Mesodermal cell (in vitro differentiated cells): ENCODE results near the gene FDXR.

Source experiments
- H3K27ac ChIP-seq: 2 replicates; pipeline ENCODE4 v1.7.0; 2013; ENCODE audit warnings: mild to moderate bottlenecking, low read depth, low read length, moderate library complexity; ENCODE audit not compliant: severe bottlenecking
- H3K36me3 ChIP-seq: 2 replicates; pipeline ENCODE4 v1.7.1; 2013; ENCODE audit warnings: mild to moderate bottlenecking, low read length, moderate library complexity; ENCODE audit not compliant: control insufficient read depth, insufficient read depth
- H3K4me1 ChIP-seq: one replicate; pipeline ENCODE4 v1.7.1; 2013; ENCODE audit warnings: mild to moderate bottlenecking, low read length; ENCODE audit not compliant: insufficient read depth, control insufficient read depth, poor library complexity, severe bottlenecking
- H3K4me3 ChIP-seq: 2 replicates; pipeline ENCODE4 v1.7.0; 2013; ENCODE audit warnings: low read length, control low read depth, mild to moderate bottlenecking; ENCODE audit not compliant: insufficient read depth, poor library complexity, severe bottlenecking; ENCODE audit errors: extremely low read depth
- H3K9me3 ChIP-seq: 2 replicates; pipeline ENCODE4 v1.7.1; 2013; ENCODE audit warnings: mild to moderate bottlenecking, low read length, moderate library complexity; ENCODE audit not compliant: control insufficient read depth
- WGBS, 2 experiments: methylation state at CpG; one replicate each; pipeline ENCODE4 v1.1.5; 2013; ENCODE audit warnings: missing lambda C conversion rate in 2 of 2; ENCODE audit not compliant: insufficient coverage in 2 of 2; 5-methylcytosine and 5-hydroxymethylcytosine counted together

Gene FDXR

DNA sequence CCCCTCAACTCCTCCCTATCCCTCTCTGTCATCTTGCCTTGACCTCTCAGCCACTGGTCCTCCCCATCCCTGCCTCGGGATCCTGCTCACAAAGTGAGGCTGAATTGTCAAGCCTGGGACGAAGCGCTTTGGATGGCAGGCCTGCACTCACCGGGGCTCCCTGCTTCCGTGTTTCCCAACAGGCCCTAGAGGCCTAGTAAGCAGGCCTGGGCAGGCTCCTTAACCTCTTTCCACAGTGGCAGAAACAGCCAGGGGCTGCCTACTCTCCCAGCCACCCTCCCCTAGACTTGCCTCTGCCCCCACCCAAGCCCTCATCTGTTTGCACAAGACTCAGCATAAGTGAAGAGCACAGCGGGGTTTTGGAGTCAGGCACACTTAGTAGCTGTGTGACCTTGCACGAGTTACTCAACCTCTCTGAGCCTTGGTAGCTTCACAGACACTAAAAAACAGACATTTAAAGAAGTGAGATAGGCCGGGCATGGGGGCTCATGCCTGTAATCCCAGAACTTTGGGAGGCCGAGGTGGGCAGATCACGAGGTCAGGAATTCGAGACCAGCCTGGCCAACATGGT is 25.7 kb upstream of the FDXR start:
- no peak overlapping the region for H3K4me3 ChIP-seq
- WGBS, 2 experiments, result 83 to 87% methylated on average over 10 to 11 of the region's 11 CpGs
- no peaks in the 10 kb centered on the region for H3K9me3 ChIP-seq
- no peaks in the 10 kb centered on the region for H3K36me3 ChIP-seq
- no peaks in the 10 kb centered on the region for H3K4me1 ChIP-seq
- H3K27ac ChIP-seq, result no peak overlapping the region

DNA sequence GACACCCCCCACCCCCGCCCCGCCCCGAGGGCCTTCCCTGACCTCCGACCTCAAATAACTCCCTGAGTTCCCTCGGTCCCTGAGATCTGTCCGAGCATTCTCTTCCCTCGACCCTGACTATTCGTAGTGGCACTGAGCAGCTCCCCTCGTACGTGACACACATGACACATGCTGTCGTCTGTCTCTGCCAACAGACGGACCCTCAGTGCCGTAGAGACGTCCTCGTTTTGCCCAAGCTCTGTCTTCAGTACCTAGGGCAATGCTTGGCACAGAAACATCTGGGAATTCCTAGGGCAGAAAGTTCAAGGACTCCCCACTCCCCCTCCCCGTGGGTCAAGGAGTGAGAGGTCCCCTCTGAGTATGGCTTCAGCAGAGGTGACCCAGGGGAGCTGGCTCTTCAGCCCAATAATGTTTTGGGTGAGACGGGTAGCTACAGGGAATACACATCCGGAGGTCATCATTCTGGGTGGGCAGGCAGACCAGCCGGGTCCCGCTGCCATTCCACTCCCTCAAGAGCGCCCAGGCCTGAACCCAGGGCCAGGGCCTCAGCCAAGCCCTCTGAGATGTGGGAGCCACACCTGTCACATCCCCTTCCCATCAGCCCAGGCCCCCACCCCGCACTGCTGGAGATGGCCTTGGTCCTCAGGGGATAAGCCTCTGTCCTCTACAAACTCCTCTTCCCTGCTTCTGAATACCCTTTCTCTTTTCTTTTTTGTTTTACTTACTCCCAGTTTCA is 21.3 kb upstream of the FDXR start:
- H3K36me3 ChIP-seq, result no peaks in the 10 kb centered on the region
- H3K4me3 ChIP-seq, result peak overlapping the region; percentile 31
- no peaks in the 10 kb centered on the region for H3K9me3 ChIP-seq
- H3K27ac ChIP-seq, result no peak overlapping the region
- H3K4me1 ChIP-seq, result no peaks in the 10 kb centered on the region
- 32 to 37% methylated on average over 17 to 20 of the region's 22 CpGs for WGBS, 2 experiments

DNA sequence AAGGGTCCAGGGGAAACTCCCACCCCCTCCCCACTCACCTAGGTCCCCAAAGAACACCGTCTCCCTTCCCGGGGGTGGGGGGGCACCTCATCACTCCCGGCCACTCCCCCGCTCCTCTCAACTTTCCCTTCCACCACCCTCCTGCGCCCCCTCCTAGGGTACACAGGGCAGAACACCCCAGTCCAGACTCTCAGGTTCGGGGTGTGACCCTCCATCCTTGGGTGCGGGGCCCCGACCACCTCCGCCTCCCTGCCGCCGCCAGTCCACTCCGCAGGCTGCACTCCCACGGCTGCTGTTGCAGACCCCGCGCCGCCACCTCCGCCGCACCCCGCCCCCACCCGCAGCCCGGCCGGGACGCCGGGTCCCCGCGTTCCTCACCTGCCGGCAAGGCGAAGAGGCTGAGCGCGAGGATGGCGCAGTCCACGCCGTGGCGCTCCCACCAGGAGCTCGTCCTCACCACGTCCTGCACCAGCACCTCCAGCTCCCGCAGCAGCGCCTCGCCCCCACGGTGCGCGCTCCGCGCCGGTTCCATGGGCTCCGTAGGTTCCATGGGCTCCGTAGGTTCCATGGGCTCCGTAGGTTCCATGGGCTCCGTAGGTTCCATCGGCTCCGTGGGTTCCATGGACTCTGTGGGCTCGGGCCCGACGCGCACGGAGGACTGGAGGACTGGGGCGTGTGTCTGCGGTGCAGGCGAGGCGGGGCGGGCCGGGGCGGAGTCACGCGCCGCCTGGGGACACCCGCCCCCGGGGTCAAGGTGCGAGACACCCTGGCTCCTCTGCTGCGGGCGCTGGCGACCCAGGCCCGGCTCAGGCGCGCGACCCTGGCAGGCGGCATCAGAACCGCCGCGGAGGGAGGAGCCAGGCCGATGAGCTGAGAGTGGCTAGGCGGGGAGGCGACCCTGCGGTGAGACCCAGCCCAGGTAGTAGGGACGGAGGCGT is 20.4 kb upstream of the FDXR start, which contains the start of gene FADS6:
Gene FADS6, minus strand, starts transcription at position 660 of the 938 bp plus-strand sequence. Its CDS starts 38 bp downstream, at position 622.
- WGBS, 2 experiments, result 8 to 11% methylated on average over 59 to 73 of the region's 86 CpGs
- no peaks in the 10 kb centered on the region for H3K36me3 ChIP-seq
- H3K4me3 ChIP-seq, result peak within 1 kb of the TSS; percentile 31
- H3K27ac ChIP-seq, result no peak within 1 kb of the TSS
- no peaks in the 10 kb centered on the region for H3K4me1 ChIP-seq
- H3K9me3 ChIP-seq, result no peaks in the 10 kb centered on the region

DNA sequence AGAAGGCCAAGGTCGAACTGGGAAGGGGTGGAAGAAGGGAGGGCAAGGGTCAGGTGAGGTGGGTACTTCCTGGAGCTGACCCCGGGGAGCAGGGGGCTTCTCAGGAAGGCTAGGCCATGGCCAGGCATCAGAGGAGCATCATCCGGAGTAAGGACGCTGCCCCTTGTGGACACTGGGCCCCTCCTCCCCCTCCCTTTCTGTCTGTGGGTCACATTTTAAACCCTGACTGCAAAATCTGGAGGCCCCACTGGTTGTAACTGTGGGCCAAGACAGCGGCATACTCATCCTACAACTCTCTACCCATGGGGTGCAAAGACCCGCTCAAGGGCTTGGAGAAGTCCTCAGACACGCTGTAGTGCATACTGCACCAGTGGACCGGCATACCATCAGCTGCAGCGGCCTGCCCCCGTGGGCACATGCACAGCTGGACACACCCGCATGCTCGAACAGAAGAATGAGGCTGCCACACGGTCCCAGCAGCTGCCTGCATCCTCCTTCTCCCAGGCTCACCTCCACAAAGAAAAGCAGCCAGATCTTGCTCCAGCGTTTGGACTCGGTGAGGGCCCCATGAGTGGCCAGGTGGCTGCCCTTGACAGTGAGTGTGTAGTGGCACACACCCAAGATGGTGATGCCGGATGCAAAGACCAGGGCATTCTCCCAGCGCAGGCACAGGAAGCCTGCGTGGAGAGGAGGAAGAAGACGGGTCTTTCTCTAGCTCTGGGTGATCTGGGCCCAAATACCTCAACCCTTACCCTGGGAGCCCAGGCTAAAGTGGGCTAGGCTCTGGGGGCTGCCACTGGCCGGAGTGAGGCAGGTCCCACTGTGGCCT is 19.4 kb upstream of the FDXR start:
- no peak overlapping the region for H3K4me3 ChIP-seq
- H3K36me3 ChIP-seq, result no peaks in the 10 kb centered on the region
- no peak overlapping the region for H3K27ac ChIP-seq
- H3K9me3 ChIP-seq, result no peaks in the 10 kb centered on the region
- WGBS, 2 experiments, result 86 to 91% methylated on average over 16 to 17 of the region's 20 CpGs
- no peaks in the 10 kb centered on the region for H3K4me1 ChIP-seq

DNA sequence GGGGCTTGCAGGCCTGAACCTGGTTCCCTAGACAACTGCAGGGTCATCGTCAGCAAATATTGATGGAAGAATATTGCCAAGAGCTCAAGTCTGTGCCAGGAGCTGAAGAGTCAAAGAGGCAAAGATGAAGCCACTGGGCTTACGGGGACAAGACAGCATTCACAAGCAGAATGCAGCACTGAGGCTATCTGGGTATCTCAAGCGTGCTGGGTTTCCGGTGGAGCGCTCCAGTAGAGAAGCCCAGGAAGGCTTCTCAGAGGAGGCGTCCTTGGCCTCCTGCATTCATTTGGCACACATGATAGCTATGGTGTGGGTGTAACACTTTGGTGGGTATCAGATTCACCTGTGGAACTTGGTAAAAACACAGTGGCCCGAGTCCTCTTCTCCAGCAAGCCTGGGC is 17.8 kb upstream of the FDXR start:
- 92 to 97% methylated on average over 6 to 7 of the region's 7 CpGs for WGBS, 2 experiments
- no peaks in the 10 kb centered on the region for H3K4me1 ChIP-seq
- H3K4me3 ChIP-seq, result no peak overlapping the region
- no peaks in the 10 kb centered on the region for H3K36me3 ChIP-seq
- H3K27ac ChIP-seq, result no peak overlapping the region
- no peaks in the 10 kb centered on the region for H3K9me3 ChIP-seq

DNA sequence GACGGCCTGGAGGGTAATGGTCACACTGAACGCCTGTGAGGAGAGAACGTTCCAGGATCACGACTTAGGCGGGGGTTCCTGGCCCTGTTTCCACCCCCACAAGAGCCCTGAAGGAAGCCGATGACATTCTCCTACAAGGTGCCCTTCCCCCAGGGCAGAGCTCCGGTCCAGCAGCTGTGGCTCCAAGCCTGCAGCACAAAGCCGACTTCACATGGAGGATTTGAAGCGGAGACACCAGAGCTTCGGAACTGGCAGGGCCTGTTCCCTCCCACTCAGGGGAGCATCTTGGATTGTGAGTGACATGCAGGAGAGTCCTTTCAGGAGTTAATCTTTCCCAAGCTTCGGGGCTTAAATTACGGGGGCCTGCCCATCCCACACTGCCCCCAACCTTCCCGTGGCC is 15.7 kb upstream of the FDXR start:
- WGBS, 2 experiments, result 74 to 84% methylated on average over 8 to 9 of the region's 13 CpGs
- Histone ChIP-seq H3K27ac (no peak overlapping the region), H3K36me3 (no peaks in the 10 kb centered on the region), H3K4me3 (no peak overlapping the region), H3K4me1 (no peaks in the 10 kb centered on the region), H3K9me3 (no peaks in the 10 kb centered on the region)

DNA sequence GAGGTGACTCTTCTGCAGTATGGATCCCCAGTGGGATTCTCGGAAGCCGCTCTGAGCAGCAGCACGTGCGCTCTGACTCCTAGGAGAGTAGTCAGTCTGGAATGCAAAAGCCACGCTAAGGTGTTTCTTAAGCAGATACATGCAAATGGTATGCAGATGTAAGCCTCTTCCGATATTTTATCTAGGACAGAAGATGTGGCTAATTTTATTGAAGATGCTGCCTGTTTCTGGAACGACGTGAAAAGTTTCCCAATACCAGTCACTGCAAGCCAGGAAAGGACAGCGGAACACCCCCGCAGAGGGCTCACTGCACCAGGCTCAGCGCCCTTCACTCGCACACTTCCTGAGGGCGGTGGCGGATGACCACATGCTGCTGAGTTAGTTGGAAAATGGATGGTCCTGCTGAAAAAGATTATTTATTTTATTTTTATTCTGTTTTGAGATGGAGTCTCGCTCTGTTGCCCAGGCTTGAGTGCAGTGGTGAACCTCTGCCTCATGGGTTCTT is 10.5 kb upstream of the FDXR start:
- 87% methylated on average over 11 to 15 of the region's 15 CpGs for whole genome bisulfite sequencing, 2 experiments
- no peak overlapping the region for H3K4me3 ChIP-seq
- no peaks in the 10 kb centered on the region for H3K9me3 ChIP-seq
- no peak overlapping the region for H3K27ac ChIP-seq
- no peaks in the 10 kb centered on the region for H3K36me3 ChIP-seq
- H3K4me1 ChIP-seq, result no peaks in the 10 kb centered on the region

DNA sequence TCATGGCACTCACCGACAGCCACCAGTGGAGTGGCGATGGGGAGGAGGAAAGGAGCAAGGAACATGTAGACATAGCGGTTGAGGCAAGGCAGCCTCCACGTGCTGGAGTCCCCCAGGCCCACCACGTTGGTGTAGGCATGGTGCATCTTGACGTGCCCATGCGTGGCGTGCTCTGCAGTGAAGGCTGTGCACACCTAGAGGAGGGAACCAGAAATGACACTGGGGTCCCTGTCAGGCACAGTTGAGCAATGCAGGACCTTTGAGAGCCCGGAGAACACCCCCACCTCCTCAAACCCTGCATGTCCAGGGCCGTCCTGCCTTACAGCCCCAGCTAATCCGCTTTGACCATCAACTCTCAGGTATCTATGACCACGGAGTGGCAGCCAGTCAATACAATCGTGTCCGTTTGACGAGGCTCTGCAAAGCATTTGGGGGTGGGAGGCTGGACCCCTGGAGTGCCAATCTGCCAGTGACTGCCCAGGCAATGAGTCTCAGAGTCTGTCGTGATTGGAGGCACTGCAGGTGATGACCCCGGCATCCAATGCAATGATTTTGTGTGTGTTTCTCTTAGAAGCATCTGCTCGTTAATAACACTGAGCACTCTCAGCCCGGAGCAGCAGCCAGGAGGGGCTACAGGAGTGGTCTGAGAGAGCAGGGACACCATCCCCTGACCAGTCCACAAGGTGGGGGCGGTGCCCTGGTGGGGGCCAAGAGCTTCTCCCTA is 9.9 kb upstream of the FDXR start:
- WGBS, 2 experiments, result 81 to 86% methylated on average over 20 of the region's 20 CpGs
- Histone ChIP-seq H3K36me3 (no peaks in the 10 kb centered on the region), H3K9me3 (no peaks in the 10 kb centered on the region), H3K4me3 (no peak overlapping the region), H3K27ac (no peak overlapping the region), H3K4me1 (no peaks in the 10 kb centered on the region)

DNA sequence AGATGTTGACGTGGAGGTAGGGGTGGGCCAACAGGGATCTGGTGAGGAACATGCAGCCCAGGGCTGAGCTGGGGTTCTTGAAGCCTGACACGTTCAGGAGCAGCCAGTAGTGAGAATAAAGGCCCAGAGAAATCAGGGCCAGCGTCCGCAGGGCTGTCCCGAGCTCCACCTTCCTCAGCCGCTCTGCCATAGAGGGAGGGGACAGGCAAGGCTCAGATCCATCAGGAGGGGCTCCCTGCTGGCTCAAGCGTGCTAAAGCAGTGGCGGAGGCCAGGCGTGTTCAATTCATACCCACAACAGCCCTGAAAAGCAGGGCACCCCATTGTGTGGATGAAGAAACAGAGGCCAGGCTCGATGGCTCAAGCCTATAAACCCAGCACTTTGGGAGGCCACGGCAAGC is 8.3 kb upstream of the FDXR start:
- Histone ChIP-seq H3K4me1 (no peaks in the 10 kb centered on the region), H3K4me3 (no peak overlapping the region), H3K9me3 (no peaks in the 10 kb centered on the region), H3K36me3 (no peaks in the 10 kb centered on the region), H3K27ac (no peak overlapping the region)
- WGBS, 2 experiments, result 79% methylated on average over 8 to 11 of the region's 11 CpGs
